Ishikawa (cell line): ENCODE measurements around the gene CACNB4.

Source experiments
- EGR1 ChIP-seq: IDR thresholded peaks from 2 replicates; pipeline ENCODE4 v1.6.1; 2012
- EP300 ChIP-seq: IDR thresholded peaks from 2 replicates; pipeline ENCODE4 v1.6.1; 2012; ENCODE audit warnings: borderline replicate concordance
- FOXM1 ChIP-seq: IDR thresholded peaks from 2 replicates; pipeline ENCODE4 v1.6.1; 2012; ENCODE audit warnings: low read depth, borderline replicate concordance
- MAX ChIP-seq: IDR thresholded peaks from 2 replicates; pipeline ENCODE4 v1.6.1; 2012
- NFIC ChIP-seq: IDR thresholded peaks from 2 replicates; pipeline ENCODE4 v1.6.1; 2012
- REST ChIP-seq: IDR thresholded peaks from 2 replicates; pipeline ENCODE4 v1.6.1; 2012; ENCODE audit warnings: low read depth, mild to moderate bottlenecking
- TCF12 ChIP-seq: IDR thresholded peaks from 2 replicates; pipeline ENCODE4 v1.6.1; 2012; ENCODE audit warnings: low read depth
- TEAD4 ChIP-seq: IDR thresholded peaks from 2 replicates; pipeline ENCODE4 v1.6.1; 2012
- USF1 ChIP-seq: IDR thresholded peaks from 2 replicates; pipeline ENCODE4 v1.6.1; 2012
- YY1 ChIP-seq: IDR thresholded peaks from 2 replicates; pipeline ENCODE4 v1.6.1; 2012; ENCODE audit warnings: low read depth

- no peak for TF ChIP-seq EP300
- no peak for TF ChIP-seq TEAD4
- TF ChIP-seq YY1 = no peak
- no peak for TF ChIP-seq USF1
- TF ChIP-seq MAX = no peak
- TF ChIP-seq EGR1 = no peak
- no peak for TF ChIP-seq TCF12
- no peak for TF ChIP-seq REST
- TF ChIP-seq NFIC = no peak
- TF ChIP-seq FOXM1 = no peak
Observed at GRCh38 chr2:151833984-151834383, 264.9 kb downstream of the CACNB4 start.
